Ishikawa (cell line): ENCODE results near the gene PTPN2.

Experiments used
- CEBPB ChIP-seq: IDR thresholded peaks from 2 replicates; pipeline ENCODE4 v1.6.1; 2012
- CREB1 ChIP-seq: IDR thresholded peaks from 2 replicates; pipeline ENCODE4 v1.6.1; 2012; ENCODE audit warnings: low read depth
- EGR1 ChIP-seq: IDR thresholded peaks from 2 replicates; pipeline ENCODE4 v1.6.1; 2012
- EP300 ChIP-seq: IDR thresholded peaks from 2 replicates; pipeline ENCODE4 v1.6.1; 2012; ENCODE audit warnings: borderline replicate concordance
- FOXM1 ChIP-seq: IDR thresholded peaks from 2 replicates; pipeline ENCODE4 v1.6.1; 2012; ENCODE audit warnings: low read depth, borderline replicate concordance
- MAX ChIP-seq: IDR thresholded peaks from 2 replicates; pipeline ENCODE4 v1.6.1; 2012
- NFIC ChIP-seq: IDR thresholded peaks from 2 replicates; pipeline ENCODE4 v1.6.1; 2012
- RAD21 ChIP-seq: IDR thresholded peaks from 2 replicates; pipeline ENCODE4 v1.6.1; 2012; ENCODE audit warnings: low read depth
- REST ChIP-seq: IDR thresholded peaks from 2 replicates; pipeline ENCODE4 v1.6.1; 2012; ENCODE audit warnings: low read depth, mild to moderate bottlenecking
- TAF1 ChIP-seq: IDR thresholded peaks from 2 replicates; pipeline ENCODE4 v1.6.1; 2012; ENCODE audit warnings: low read depth, mild to moderate bottlenecking
- TCF12 ChIP-seq: IDR thresholded peaks from 2 replicates; pipeline ENCODE4 v1.6.1; 2012; ENCODE audit warnings: low read depth
- TEAD4 ChIP-seq: IDR thresholded peaks from 2 replicates; pipeline ENCODE4 v1.6.1; 2012
- USF1 ChIP-seq: IDR thresholded peaks from 2 replicates; pipeline ENCODE4 v1.6.1; 2012
- YY1 ChIP-seq: IDR thresholded peaks from 2 replicates; pipeline ENCODE4 v1.6.1; 2012; ENCODE audit warnings: low read depth
- ZBTB7A ChIP-seq: IDR thresholded peaks from 2 replicates; pipeline ENCODE4 v1.6.1; 2012; ENCODE audit warnings: low read depth

The PTPN2 gene

GRCh38 chr18:12879840-12880540 lies 4.0 kb downstream of the PTPN2 start:
- TF ChIP-seq FOXM1 = no peak
- no peak for TF ChIP-seq REST
- no peak for TF ChIP-seq MAX
- TF ChIP-seq ZBTB7A = no peak
- no peak for TF ChIP-seq TCF12
- no peak for TF ChIP-seq EGR1
- TF ChIP-seq CEBPB = no peak
- TF ChIP-seq NFIC = no peak
- TF ChIP-seq TEAD4 = no peak
- TF ChIP-seq YY1 = no peak
- TF ChIP-seq CREB1 = no peak
- TF ChIP-seq TAF1 = no peak
- TF ChIP-seq EP300 = no peak
- no peak for TF ChIP-seq RAD21
- TF ChIP-seq USF1 = no peak

- no peak for TF ChIP-seq CEBPB
- no peak for TF ChIP-seq REST
- no peak for TF ChIP-seq MAX
- no peak for TF ChIP-seq RAD21
- no peak for TF ChIP-seq EGR1
- TF ChIP-seq TAF1 = no peak
- no peak for TF ChIP-seq TCF12
Measured at GRCh38 chr18:12872408-12872807, 11.6 kb downstream of the PTPN2 start.

GRCh38 chr18:12868576-12868975 lies 15.5 kb downstream of the PTPN2 start:
- no peak for TF ChIP-seq NFIC
- TF ChIP-seq RAD21 = no peak
- TF ChIP-seq FOXM1 = no peak
- TF ChIP-seq TEAD4 = no peak
- TF ChIP-seq YY1 = no peak
- no peak for TF ChIP-seq MAX
- no peak for TF ChIP-seq USF1
- TF ChIP-seq ZBTB7A = no peak
- no peak for TF ChIP-seq EGR1
- no peak for TF ChIP-seq CREB1
- TF ChIP-seq TAF1 = no peak
- TF ChIP-seq CEBPB = no peak
- TF ChIP-seq EP300 = no peak
- TF ChIP-seq TCF12 = no peak
- no peak for TF ChIP-seq REST

GRCh38 chr18:12867441-12868123 lies 16.5 kb downstream of the PTPN2 start:
- TF ChIP-seq RAD21 = no peak
- TF ChIP-seq EP300 = no peak
- no peak for TF ChIP-seq FOXM1
- TF ChIP-seq CEBPB = no peak
- no peak for TF ChIP-seq TAF1
- no peak for TF ChIP-seq EGR1
- TF ChIP-seq CREB1 = no peak
- TF ChIP-seq ZBTB7A = no peak
- no peak for TF ChIP-seq YY1
- no peak for TF ChIP-seq REST
- TF ChIP-seq MAX = no peak
- TF ChIP-seq NFIC = no peak
- no peak for TF ChIP-seq TEAD4
- TF ChIP-seq TCF12 = no peak
- TF ChIP-seq USF1 = no peak
